ENCODE data around the gene ICAM4.

ICAM4 gene

GRCh38 chr19:10291554-10292205 lies 4.9 kb downstream of the ICAM4 start:
- DNase-seq: no peak

GRCh38 chr19:10292206-10292788 lies 5.5 kb downstream of the ICAM4 start:
- DNase-seq: peak; percentile 66

GRCh38 chr19:10292789-10293636 lies 6.3 kb downstream of the ICAM4 start:
- DNase-seq: no peak

DNA sequence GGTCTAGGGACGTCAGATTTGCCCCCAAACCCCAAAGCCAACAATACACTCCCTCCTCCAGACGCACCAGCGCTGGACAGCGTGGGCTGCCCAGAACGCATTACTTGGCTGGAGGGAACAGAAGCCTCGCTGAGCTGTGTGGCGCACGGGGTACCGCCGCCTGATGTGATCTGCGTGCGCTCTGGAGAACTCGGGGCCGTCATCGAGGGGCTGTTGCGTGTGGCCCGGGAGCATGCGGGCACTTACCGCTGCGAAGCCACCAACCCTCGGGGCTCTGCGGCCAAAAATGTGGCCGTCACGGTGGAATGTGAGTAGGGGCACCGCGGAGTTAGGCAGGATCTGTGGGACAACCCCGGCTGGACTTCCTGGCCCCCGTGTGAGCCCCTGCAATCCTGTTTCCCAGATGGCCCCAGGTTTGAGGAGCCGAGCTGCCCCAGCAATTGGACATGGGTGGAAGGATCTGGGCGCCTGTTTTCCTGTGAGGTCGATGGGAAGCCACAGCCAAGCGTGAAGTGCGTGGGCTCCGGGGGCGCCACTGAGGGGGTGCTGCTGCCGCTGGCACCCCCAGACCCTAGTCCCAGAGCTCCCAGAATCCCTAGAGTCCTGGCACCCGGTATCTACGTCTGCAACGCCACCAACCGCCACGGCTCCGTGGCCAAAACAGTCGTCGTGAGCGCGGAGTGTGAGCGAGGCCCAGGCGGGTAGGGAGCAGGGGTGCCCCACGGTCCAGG lies 7.0 kb downstream of the ICAM4 start:
- DNase-seq: no peak

DNA sequence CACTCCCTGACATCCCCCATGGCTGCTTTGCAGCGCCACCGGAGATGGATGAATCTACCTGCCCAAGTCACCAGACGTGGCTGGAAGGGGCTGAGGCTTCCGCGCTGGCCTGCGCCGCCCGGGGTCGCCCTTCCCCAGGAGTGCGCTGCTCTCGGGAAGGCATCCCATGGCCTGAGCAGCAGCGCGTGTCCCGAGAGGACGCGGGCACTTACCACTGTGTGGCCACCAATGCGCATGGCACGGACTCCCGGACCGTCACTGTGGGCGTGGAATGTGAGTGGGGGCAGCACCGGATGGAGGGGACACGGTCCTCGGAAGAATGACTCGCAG lies 7.6 kb downstream of the ICAM4 start:
- DNase-seq: no peak

GRCh38 chr19:10295305-10295846 lies 8.6 kb downstream of the ICAM4 start:
- DNase-seq: no peak

- DNase-seq: no peak
Measured at GRCh38 chr19:10295847-10296591, 9.3 kb downstream of the ICAM4 start.

DNA sequence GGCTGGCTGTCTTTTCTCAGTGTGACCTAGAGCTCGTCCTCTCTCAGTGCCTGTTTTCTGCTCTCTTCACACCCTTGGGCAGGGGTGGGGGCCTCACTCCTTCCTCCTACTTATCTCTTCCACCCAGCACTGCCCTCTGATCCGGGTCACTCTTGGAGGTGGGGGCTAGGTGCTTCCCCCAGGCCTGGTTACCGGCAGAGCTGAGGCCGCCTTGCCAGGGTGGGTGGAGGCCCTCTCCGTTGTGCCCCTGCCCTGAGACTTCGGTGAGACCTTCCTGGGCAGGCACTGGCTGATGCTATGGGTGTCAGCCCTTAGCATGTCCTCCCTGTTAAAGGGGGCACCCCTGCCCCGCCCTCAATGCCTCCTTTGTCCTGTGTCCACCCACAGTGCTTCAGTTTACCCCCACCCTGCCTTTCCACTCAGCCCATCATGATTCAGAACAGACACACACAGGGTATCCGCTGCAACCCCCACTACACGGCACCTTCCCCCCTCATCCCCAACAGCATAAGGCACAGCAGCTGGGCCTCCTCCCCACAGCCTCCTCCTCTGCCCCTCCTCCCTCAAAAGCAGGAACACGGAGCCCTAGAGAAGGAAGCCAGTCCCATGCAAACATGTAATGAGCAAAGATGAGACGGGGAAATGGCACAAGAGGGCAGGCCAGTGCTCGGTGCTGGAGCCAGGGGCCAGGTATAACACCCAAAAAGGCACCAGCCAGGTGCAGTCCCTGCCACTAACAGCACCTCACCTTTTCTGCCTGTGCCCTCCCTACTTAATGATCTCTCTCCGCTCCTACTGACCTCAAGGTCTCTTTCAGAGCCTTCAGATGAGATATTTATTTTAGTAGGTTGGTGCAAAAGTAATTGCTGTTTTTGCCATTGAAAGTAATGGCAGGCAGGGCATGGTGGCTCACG lies 13.0 kb downstream of the ICAM4 start:
- DNase-seq: no peak

- peak; percentile 52 for DNase-seq
Measured at GRCh38 chr19:10305139-10305806, 18.5 kb downstream of the ICAM4 start.

- no peak for DNase-seq
Measured at GRCh38 chr19:10306327-10306726, 19.6 kb downstream of the ICAM4 start.

DNA sequence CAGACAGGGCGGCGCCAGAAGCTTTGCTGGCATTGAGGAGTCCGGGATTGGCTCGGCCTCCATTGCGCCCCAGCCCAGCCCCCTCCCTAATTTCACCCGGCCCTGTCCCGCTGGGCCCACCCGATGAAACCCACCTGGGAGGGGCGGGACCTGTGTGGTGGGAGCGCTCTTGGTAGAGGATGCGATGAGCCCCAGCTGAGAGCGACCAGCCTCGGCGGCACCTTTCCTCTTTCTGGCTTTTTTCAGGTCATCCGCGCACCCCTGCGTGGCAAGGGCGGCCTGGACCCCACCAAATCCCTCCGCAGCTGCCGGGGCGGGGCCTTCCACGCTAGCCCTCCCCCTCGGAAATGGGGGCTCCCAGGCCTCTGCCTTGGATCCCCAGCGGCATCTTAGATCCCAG lies 22.7 kb downstream of the ICAM4 start, which contains the start of gene ZGLP1:
Gene ZGLP1, minus strand, starts transcription at position 393 of the 400 bp plus-strand sequence.
- no peak for DNase-seq

GRCh38 chr19:10315335-10316214 lies 28.8 kb downstream of the ICAM4 start, which contains the start of gene FDX2:
FDX2 (minus strand) TSS chr19:10316015; CDS start chr19:10315996, 19 bp downstream.
- peak; percentile 73 for DNase-seq

DNA sequence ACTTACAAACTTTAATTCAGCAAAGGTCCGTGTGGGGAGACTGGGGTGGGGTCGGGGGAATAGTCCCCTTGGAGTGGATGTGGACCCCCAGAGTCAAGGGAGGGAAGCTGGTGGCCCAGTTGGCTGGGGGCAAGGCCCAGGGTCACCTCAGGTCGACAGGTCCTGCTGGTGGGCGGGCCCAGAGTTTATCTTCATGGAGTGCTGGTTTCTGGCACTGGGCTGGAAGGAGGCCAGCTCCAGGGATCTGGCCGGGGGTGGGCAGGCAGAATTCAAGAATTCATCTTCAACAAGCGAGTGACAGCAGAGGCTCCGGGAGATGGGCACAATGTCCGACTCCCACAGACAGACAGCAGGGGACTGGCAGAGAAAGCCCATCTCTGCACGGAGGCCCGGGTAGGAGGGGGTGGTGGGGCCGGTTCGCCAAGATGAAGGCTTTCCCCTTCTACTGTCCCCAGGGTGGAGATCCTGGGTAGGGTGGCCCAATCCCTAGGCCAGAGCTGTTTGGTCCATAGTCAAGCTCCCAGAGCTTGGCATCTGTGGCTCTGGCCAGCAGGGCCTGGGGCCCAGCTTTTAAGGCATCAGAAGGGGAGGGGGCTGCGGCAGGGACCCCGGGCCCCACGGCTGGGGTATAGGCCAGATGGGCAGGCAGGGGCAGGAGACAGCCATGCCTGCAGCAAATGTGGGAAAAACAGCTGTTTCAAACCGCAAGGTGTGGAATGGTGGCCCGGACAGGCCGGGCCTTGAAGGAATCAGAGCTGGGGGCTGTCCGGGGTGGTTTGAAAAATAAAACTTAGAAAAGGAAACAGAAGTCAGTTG lies 29.7 kb downstream of the ICAM4 start:
- DNase-seq: no peak

DNA sequence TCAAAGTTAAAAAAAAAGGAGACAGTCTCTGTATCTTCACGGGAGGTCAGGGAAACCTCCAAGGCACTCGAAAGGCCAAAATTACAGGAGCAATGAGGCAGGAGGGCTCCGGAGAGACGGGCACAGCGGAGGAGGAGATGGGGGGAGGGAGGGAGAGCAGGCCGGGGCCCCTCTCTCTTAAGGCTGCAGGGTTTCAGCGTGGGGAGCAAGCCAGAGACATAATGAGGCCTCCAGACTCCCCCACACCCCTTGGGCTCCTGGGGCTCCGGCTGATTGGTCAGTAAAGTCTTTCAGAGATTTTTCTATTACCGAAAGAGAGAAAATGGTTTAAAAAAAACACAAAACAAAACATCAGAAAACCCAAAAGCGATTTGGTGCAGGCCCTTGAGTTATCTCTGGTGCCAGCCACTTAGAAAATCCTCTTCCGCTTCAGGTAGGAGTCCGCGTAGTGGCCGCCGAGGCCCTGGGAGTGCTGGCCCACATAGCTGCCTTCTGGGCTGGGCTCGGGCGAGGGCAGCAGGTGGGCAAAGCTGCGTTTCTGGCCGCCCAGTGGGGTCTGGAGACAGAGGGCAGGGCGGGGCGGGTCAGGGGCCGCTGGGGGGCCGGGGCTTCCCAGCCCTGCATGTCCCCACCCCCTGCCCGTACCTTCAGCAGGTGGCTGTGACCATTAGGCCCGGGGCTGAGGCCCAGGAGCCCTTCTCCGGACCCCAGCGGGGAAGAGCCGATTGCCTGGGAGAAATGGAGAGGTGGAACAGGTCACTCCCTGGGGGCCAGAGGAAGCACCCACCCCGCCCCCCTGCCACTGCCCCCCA lies 30.5 kb downstream of the ICAM4 start:
- no peak for DNase-seq

DNA sequence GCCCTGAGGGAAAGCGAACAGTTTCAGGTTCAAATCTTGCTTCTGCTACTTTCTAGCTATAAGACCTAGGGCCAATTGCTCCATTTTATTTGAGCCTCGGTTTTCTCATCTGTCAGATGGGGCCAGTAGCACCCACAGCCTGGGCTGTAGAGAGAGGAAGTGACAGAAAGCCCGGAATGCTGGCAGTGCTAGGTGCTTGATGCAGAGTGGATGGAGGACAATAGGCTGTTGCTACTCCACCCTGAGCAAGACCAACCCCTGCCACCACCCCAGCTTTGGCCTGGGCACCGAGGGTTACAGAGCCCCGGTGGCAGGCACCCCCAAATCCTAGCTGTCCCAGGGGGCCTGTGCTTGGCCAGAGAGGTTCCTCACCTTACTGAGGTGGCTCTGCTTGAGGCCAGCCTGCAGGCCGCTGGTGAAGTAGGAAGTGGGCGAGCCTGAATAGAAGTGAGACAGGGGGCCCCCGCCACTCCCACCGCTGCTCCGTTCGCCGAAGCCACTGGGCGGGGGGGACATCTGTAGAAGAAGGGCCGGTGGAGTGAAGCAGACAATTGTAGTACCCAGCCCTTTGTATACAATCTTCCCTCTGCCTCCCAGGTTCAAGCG lies 31.2 kb downstream of the ICAM4 start:
- no peak for DNase-seq

DNA sequence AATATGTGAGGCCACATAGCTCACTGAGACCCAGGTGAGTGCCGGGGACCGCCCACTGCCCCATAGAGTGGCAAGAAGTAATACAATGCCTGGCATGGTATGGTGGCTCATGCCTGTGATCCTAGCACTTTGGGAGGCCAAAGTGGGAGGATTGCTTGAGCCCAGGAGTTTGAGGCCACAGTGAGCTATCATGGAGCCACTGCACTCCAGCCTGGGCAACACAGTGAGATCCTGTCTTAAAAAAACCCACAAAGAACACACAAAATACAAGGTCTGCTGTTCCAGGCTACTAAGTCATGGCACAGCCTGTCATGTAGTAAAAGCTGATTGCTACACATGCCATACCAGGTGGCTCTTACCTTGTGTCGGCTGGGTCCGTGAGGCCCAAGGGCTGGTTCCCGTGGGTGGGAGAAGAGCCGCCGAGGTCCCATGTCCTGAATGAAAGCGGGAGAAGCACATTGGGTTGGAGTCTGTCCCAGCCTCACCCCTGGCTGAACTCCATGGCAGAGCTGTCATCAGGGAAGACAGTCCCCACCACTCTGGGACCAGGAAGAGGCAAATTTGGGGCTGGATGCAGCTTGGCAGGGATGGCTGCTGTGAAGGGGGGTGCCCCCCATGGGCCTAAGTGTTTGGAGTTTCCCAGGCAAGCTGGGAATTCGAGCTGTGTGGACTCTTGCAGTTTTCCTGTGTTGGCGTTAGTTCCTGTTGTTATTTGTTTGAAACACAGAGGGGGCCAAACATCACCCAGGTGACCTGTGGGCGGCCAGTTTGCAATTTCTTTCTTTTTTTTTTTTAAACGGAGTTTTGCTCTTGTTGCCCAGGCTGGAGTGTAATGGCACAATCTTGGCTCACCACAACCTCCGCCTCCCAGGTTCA lies 32.3 kb downstream of the ICAM4 start:
- DNase-seq: no peak

Measured in fibroblast of skin of back (primary cell).